H1 (cell line): Measurements from ENCODE around the gene ZDHHC5. TPM values are rescaled to one million over a fixed set of nuclear protein-coding genes. Genes with fewer than 3 reads are reported as not detected.

Source experiments
- CTBP2 ChIP-seq: IDR thresholded peaks from 2 replicates; pipeline ENCODE4 v1.7.0; 2011; ENCODE audit warnings: borderline replicate concordance, mild to moderate bottlenecking, moderate library complexity, mixed read lengths, low read length; ENCODE audit not compliant: insufficient read depth, insufficient read length
- KDM5A ChIP-seq: fragments of 200-600 bp; IDR thresholded peaks from 2 replicates; pipeline ENCODE4 v1.7.1; 2012; ENCODE audit warnings: mild to moderate bottlenecking, low read length, inconsistent platforms, mixed read lengths
- POLR2A ChIP-seq, 2 experiments: IDR thresholded peaks; 1 replicate in 1 of 2; 2 replicates in 1 of 2; pipeline ENCODE4 v1.6.1; 2011; ENCODE audit warnings: low read depth in 2 of 2, low read length in 2 of 2, mild to moderate bottlenecking in 2 of 2; ENCODE audit errors: control extremely low read depth in 1 of 2
- SP1 ChIP-seq: IDR thresholded peaks from 2 replicates; pipeline ENCODE4 v1.6.1; 2011; ENCODE audit warnings: low read depth, low read length
- TAF7 ChIP-seq: optimal IDR thresholded peaks from 2 replicates; pipeline ENCODE3; 2011; ENCODE audit warnings: low read depth, mild to moderate bottlenecking, inconsistent platforms, low read length, moderate library complexity, borderline replicate concordance
- USF2 ChIP-seq: IDR thresholded peaks from 2 replicates; pipeline ENCODE4 v1.6.1; 2011; ENCODE audit warnings: low read length, improper control_type of control experiment
- ZNF274 ChIP-seq: IDR thresholded peaks from 2 replicates; pipeline ENCODE4 v1.7.0; 2012; ENCODE audit warnings: low read length, borderline replicate concordance; ENCODE audit errors: extremely low read depth
- polyA plus RNA-seq, 7 experiments: library from polyadenylated mRNA; depleted of rRNA in 3 of 7; stranded (reverse) in 5 of 7; unstranded in 2 of 7; fragments of >200 nt in 5 of 7; fragments of 200-250 nt in 2 of 7; gene quantifications; 1 replicate in 5 of 7; 2 replicates in 1 of 7; 4 replicates in 1 of 7; pipeline versions ENCODE4 v1.2.1 to v1.2.3, GENCODE V29; 2011 to 2013; ENCODE audit warnings: missing spikeins in 2 of 7, mixed read lengths in 2 of 7
- total RNA-seq: library from RNA; stranded (reverse); fragmentation: NEBNext Ultra II Directional; extraction: Animal tissue kit (Norgen Biotek cat#: 25700); gene quantifications from 2 replicates; pipeline ENCODE4 v1.2.1, GENCODE V29; 2021

Gene ZDHHC5
- total and polyA plus RNA-seq, 2 of the 8 experiments (the other 6 are each of a cell fraction or from before 2014, with no cell fraction given), result 40.0 to 56.3 TPM

DNA sequence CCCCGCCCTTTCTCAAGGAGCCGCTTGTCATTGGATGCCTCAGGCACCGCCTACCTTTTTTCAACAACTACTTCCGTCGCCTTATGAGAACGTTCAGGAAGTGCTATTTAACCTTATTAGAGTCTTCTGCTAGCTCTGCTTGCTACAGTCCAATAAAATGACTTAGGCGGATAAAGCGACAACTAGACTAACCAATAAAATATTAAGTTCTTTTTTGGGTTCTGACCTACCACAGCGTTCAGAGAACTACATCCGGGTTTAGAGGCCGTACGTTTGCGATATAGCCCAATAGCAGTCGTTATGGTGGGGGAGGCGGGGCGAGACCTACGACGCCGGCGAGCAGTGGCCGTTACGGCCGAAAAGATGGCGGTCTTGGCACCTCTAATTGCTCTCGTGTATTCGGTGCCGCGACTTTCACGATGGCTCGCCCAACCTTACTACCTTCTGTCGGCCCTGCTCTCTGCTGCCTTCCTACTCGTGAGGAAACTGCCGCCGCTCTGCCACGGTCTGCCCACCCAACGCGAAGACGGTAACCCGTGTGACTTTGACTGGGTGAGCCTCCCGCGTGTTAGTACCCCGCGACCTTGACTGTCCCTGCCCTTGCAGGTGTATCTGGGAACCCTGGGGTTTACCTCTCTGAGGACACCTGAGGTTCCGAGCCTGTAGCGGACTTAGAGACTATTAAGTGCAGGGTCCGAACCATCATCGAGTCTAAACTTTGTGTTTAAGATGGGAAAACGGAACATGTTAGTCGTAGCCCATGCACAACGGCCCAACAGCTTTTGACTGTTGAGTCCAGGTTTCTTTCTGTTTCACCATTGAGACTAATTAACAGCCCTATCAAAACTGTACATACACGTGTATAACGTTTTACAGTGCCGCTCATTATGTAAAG, 44.6 kb downstream of the ZDHHC5 start, which contains the start of gene TMX2 (continued):
- TF ChIP-seq USF2 (no peak), POLR2A (IDR thresholded peaks at IDR 0.05; ENCODE audit: control extremely low read depth in 1 of 2, low read depth in 2 of 2, low read length in 2 of 2) (peak; percentile 80 to 87), KDM5A (peak; percentile 93), TAF7 (peak; percentile 28), SP1 (peak; percentile 94), CTBP2 (no peak), ZNF274 (no peak)
